Stimulated activated CD4-positive, alpha-beta T cell treated with anti-CD3 and anti-CD28 coated beads, TNF-alpha, amount 100 ng/mL, for 1 hour (primary cell): ENCODE data around the gene GNB1.

ENCODE experiments used
- DNase-seq, 3 donors: peaks; one replicate each; pipeline ENCODE4 v3.0.0-alpha.2; 2020; ENCODE audit warnings: low read depth in 3 of 3, low spot score in 1 of 3

Gene GNB1

DNA sequence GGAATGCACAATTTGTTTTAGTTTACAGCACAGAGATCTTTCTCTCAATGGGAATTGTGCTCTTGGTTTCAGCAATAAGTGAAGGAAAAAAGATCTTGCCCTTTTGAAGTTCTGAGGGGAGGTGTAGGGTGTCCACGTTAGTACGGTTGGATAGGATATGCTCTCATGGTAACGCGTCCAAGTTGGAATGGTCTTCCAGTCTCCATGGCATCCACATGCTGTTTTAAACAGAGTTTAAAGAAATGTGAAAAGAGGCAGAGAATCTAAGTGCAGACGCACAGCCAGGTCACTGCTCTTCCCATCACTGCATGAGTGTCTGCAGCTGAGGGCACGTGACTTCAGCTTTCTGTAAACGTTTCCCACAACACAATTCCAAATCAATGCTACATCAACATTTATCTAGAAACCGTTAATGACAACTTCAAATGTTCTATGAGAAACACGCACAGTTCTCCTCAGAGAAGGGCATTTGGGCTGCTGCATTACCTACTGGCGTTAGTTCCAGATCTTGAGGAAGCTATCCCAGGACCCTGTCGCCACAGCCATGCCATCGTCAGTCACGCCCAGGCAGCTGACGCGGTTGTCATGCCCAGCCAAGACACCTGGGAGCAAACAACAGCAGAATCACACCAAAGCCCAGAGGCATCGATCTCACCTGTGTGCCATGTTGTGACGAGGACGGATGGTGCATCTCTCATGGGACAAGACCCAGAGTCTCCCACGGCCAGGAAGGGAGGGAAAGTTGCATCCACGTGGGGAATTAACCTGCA lies 103.9 kb downstream of the GNB1 start:
- no peak for DNase-seq

DNA sequence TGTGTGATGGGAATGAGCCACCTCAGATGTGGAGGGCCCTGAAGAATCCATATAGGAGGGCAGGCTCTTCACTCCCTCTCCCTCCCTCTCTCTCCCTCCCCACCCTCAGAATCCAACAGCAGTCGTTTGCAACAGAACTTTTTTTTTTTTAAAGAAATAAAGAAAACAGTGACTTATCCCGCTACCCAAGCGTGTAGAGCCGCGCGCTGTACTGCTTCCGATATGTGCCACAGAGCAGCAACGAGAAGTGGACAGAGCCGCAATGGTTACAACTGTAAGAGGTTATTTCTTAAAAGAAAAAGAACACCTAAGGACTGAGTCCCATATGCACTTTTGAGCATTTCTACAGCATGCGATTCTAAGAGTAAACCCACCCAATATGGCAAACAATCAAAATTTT lies 105.2 kb downstream of the GNB1 start:
- DNase-seq: no peak

DNA sequence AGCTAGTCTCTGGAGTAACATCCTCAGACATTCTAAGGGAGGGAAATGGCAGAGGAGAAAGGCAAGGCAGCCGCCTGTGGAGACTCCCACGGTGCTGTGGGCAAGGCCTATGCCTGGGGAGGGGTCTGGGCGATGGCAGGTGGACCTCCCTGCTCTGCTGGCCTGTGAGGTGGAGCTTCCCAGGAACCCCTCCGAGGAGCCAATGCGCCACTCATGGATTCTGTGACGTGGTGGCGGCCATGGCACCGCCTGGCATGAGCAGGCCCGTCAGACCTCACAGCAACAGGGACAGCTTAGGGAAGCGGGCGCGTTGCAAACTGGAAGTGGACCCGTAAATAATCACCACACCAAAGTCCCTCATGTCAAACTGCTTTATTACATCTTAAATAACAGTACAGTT lies 106.0 kb downstream of the GNB1 start:
- no peak for DNase-seq

DNA sequence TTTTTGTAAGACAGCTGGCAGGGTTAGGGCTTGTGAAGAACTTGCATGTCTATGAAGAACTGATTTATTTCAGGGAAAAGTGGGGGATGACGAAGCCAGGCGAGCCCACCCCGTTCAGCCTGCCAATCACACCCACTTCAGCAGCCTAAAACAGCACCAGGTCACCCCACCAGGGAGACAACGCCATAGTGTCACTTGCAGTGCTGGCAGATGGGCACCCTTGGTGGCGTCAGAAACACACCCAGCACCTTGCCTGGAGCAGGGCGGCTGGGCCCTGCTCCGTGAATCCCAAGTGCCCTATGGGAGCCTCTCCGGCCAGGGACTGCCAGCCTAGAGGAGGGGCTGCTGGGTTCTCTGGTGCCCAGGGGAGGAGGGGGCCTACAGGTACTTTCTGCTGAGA lies 107.6 kb downstream of the GNB1 start:
- no peak for DNase-seq

DNA sequence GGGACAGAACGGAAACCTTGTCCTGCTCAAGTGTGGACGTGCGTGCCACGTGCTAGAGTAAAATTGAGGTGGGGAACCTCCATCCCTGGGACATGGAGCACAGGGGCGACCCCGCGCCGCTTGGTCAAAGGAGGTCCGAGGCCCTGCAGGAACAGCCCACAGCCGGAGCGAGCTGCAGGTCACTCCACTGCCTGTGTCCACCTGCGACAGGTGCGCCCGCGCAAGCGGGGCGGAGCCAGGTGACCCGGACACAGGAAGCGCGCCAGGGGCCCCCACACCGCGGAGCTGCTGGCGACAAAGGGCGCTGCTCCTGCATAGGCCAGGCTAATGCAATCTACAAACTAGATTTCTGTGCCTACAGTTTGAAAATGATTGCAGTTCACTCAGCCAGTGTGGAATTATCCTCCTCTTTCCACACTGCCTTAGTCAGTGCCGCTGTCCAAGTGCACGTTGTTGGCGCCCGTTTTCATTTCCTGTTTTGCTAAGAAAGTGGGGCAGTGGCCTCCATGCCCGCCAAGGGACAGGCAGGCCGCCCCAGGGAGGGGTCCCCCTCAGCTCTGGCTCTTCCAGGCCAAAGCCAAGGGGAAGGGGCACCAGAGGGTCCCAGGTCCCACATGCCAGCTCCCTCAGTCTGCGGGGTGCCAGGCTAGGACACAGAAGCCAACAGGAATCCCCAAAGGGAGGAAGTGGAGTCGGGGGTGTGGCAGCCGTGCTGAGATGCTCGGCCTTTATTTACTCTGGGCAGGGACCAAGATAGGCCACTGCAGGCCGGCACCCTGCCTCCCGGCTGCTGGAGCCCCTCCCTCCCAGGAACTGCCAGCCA lies 108.3 kb downstream of the GNB1 start:
- no peak for DNase-seq

DNA sequence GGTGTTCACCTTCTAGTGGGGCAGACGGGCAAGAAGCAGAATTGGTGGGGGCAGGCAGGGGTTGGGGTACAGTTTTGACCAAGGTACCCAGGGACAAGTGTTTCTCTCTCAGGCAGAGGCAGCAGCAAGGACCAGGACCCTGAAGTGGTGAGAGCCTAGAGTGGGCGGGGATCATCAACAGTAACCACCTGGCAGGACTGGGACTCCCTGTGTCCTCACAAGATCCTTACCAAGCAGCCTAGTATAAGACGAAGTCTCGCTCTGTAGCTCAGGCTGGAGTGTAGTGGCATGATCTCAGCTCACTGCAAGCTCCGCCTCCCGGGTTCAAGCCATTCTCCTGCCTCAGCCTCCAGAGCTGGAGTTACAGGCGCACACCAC lies 109.4 kb downstream of the GNB1 start:
- no peak for DNase-seq

DNA sequence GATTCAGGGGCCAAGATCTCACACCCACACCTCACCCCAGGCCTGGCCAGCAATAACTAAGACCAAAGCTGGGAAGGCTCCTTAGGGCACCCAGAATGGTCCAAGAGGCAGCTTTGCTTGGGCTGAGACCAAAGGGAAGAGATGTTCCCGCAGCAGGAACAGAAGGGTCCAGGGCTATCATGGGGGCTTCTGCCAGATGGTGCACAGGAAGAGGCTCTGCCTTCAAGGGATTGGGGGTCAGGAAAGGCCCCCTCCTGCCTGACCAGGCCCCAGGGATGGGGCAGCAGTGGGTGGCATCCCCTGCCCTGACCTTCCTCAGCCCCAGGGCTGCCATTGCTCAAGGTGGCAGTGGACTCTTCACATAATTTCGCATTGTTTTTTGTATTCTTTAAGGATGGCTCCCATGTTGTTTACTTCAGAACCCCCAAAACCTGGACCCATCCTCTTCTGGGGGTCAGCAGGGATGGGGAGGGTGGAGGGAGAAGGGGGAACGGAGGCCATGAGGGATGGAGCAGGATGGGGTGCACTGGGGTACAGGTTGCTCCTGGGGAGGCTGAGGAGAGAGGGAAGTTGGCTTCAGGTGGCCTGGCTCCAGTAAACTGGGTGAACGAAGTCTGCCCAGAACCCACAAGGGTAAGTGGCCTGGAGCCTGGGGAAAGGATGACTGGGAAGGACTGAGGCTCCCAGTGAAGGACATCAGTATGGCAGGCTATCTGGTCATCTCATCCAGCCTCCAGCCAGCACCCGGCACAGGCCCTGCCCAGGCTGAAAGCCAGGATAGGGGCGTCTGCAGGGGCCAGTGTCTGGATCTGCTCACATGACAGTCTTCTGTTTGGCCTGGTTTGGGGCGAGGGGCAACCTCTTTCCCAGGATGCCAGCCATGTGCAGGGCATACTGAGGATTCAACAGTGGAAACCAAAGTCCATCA lies 110.0 kb downstream of the GNB1 start:
- DNase-seq: no peak

DNA sequence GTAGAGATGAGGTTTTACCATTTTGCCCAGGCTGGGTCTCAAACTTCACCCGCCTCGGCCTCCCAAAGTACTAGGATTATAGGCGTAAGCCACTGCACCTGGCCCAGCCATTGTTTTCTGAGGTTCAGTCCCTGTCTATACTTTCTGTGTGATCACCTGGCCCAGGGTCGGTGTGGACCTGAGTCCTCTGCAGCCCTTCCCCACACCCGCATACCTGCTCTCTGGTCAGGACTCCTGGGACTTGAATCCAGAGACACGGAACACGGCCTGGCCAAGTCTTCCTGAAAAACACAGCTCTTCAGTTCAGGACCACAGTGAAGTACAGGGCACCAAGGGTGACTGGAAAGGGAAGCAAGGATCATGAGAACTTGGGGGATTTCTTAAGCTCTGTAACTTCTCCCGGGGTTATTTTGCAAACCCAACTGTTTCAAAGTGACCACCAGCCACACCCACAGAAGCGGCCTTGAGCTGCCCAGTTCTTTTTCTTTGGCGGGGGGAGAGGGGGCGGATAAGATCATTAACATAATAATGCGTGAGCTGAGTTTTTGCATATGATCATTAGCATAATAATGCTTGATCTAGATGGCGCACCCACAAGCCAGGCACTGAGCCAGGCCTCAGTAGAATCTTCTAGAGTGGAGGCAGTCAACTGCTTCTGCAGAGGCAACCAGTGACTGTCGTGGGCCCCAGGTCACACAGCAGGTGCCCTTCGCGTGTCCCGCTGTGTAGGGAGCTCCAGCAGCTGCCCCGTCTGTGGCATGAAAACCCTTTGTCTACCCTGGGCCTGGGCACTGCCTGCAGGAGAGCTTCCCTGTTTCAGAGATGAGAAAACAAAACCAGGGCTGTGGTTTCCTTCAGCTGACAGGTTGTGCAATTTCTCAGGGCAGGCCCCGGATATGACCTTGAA lies 110.9 kb downstream of the GNB1 start:
- DNase-seq: peak in 1 of 3 donors; percentile 15

DNA sequence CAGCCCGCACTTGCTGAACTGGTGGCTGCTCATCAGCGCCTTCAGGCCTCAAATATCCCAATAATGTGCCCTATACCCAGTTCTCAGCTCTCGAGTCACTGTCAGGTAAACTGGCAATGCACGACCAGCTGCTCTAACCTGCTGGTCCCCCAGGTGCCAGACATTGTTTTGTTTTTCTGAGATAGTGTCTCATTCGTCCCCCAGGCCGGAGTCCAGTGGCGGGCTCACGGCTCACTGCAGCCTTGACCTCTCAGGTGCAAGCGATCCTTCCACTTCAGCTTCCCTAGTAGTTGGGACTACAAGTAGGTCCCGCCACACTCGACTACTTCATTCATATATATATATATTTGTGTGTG lies 111.6 kb downstream of the GNB1 start:
- no peak for DNase-seq

DNA sequence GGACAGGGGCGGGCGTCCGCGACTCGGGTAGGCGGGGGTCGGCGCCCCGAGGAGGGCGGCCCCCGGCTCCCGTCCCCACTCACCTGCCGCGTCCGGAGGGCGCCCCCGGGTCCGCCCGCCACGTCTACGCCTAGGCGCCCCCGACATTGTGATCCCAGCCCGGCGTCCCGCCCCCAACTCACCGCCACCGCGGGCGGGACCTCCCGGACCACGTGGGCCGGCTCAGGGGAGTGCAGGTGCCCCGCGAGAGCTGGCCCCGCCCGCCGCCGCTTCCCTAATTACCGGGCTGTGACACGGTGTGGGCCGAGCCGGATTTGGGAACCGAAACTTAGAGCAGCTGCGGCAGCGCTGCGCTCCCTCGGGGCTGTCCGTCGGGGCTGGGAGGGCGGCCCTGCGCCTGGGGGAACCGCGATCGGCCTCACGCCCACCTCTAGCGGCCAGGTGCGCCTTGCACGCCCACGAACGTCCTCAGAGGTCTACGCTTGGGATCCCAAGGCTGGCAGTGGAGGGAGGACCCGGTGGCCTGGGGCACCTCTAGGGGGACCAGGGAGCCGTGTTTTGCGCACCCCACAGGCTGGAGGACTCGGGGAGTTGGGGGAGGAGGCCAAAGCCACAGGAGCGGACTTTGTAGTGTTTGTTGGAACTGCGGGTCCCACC lies 112.1 kb downstream of the GNB1 start:
- peak; percentile 29 to 63 (median 45) for DNase-seq

DNA sequence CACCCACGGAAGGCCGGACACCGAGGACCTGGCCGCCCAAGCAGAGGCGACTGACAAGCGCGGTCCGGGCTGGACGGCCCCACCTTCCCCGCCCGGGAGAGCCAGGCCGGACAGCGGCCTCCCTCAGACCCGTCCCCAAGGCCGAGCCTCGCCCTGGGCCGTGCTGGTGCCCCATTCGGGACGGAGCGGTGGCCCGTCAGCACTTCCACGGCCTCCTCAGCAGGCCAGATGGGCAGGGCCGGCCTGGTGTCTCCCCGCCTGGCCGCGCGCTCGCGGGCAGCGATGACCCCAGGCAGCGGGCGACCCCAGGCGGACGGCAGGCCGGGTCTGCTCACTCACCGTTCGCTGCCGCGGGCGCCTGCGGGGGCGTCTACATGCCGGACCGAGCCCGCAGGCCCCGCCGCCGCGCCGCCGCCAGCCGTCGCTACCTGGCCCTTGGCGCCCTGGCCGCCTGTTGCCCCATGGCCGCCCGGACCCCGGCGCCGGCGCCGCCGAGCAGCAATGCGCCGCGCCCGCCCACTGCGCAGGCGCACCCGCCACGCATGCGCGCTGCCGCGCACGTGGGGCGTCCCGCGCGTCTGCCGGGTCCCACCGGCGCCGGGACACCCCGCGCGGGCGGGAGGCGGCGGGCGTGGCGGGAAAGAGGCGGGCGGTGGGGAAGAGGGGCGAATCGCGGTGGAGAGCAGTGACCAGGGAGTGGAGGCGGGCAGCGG lies 112.8 kb downstream of the GNB1 start, which contains the start of gene NADK:
NADK (minus strand) TSS at position 521 of the 713 bp plus-strand sequence. CDS start 13,064 bp downstream, outside the sequence.
- DNase-seq: peak; percentile 24 to 63 (median 52)

DNA sequence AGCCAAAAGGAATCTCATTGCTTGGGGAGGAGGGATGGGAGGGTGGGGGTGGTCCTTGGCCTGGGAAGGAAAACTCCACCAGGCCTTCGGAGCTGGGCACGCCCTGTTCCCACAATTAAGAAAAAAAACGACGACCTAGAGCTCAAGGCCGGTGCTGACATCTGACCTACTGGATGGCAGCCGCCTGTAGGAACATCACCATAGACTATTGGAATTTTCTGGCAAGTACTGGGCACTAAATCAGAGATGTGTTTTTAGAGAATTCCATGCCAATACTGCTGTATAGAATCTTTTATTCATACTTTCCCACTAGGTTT lies 113.3 kb downstream of the GNB1 start:
- no peak for DNase-seq

DNA sequence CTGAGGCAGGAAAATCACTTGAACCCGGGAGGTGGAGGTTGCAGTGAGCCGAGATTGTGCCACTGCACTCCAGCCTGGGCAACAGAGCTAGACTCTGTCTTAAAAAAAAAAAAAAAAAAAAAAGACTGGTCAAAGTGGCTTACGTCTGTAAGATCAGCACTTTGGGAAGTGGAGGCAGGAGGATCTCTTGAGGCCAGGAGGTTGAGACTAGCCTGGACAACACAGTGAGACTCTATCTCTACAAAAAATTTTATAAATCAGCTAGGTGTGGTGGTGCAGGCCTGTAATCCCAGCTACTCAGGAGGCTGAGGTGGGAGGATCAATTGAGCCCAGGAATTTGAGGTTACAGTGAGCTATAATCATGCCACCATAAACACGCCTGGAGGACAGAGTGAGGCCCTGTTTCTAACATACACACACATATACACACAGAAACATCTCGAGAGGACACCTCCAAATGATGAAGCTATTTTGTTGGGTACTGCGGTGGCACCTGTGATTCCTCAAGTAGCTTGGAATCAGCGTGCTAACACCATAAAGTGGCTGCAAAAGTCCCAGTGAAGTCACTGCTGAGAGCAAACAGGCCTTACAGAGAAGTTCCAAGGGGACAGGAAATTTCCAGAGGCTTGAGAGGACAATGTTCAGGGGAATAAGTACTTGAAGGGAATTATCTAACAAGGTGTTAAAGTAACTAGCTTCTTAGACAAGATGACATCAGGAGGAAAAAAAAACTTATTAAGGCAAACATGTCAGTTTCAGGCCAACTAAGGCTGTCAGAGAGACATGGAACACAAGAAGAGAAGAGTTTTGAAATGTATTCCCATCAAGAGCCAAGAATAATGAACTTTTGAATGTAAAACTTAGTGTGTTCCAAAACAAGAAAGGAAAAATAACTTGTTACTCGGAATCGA lies 114.0 kb downstream of the GNB1 start:
- DNase-seq: no peak

DNA sequence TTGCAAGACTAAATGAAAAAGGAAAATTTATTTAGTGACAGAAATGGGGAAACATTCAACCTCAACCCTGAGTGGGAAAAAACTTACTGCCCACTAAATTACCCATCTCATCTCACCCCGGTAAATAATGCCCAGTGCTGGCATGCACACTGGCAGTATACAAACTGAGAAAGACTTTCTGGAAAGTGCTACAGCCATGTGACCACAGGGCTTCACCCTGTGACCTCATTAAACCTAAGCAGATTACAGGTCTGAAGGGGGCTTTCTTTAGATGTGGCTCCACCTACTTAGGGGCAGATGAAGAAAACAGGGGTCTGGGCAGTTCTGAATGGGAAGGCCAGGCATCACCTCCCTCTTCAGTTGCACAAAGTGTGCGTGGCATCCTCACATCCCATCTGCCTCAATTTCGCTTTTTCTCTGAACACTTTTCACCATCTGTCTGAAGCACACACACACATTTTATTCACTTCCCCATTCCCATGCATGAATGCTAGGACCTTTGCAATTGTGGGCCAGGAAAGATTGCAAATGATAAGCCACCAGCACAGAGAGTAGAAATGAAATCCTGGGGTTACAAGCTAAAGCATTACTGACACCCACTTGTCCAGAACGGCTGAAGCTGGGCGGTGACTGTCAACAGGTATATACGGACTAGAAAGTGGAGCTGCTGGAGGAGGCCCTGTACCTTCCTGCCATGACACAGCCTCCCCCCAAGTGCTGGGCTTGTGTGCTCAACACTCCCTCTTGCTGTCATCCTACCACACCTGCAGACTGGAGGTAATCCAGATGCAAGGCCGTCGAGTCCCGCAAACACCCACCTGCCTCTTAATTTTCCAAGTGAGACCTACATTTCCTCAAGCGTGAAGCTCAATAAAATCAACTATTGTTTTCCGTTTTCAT lies 115.3 kb downstream of the GNB1 start:
- DNase-seq: no peak

DNA sequence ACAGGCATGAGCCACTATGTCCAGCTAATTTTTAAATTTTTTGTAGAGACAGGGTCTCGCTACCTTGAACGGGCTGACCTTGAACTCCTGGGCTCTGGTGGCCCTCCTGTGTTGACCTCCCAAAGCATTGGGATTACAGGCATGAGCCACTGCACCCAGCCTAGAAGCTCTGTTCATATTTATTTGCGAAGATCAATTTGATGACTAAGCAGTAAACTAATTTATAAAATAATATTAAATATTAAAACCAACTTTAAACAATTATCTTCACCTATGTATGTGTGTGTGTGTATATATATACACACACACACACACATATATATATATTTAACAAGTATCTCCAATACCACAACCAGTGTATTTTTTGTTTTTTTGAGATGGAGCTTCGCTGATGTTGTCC lies 117.0 kb downstream of the GNB1 start:
- DNase-seq: no peak

DNA sequence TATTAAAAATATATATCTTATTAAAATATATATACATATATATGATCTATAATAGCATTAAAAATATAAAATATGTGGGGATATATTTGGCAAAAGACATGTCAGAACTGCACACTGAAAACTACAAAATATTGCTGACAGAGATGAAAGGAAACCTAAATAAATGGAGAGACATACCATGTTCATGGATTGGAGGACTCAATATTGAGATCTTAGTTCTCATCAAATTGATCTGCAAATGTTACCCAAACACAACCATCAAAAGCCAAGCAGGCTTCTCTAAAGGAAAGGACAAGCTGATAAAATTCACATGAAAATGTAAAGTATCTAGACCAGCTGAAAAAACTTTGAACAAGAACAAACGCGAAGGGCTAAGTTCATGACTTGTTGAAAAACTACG lies 119.8 kb downstream of the GNB1 start:
- no peak for DNase-seq

DNA sequence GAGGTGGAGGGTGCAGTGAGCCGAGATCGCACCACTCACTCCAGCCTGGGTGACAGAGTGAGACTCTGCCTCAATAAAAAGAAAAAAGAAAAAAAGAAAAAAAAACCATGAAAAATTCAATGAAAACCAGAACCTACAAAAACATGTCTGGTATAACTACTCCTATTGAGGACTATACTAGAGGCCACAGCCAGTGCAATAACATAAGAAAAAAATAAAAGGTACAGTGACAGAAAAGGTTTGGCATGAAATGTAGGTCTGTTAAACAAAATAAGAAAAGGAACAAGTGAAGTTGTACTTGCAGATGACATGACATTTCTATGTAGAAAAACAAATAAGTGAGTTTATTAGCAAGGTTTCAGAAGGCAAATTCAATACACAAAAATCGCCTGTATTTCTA lies 120.8 kb downstream of the GNB1 start:
- DNase-seq: no peak
